Upper lobe of right lung (tissue), 1 donor: ENCODE results near the gene USP16. TPM values are rescaled to one million over a fixed set of nuclear protein-coding genes. Genes with fewer than 3 reads are reported as not detected.
"Not testable (repeated sequence)": the region's sequence is repeated elsewhere in the genome, so short reads cannot be mapped to it uniquely, and the experiment has no call there.

Source experiments
- ATAC-seq: fragments of 200-7000 bp; cut with Tn5 transposase; one replicate; pipeline ENCODE4 v1.9.1; 2020; ENCODE audit warnings: mild to moderate bottlenecking, moderate library complexity
- DNase-seq: peaks from one replicate; pipeline ENCODE4 v3.0.0-alpha.2; 2020
- H3K27ac ChIP-seq: fragments of 200-600 bp; one replicate; pipeline ENCODE4 v1.8.0; 2022
- H3K27me3 ChIP-seq: fragments of 200-600 bp; one replicate; pipeline ENCODE4 v1.8.0; 2022; ENCODE audit warnings: mild to moderate bottlenecking
- H3K36me3 ChIP-seq: fragments of 200-600 bp; one replicate; pipeline ENCODE4 v1.8.0; 2022
- H3K4me1 ChIP-seq: fragments of 200-600 bp; one replicate; pipeline ENCODE4 v1.8.0; 2022
- H3K4me3 ChIP-seq: fragments of 200-600 bp; one replicate; pipeline ENCODE4 v1.8.0; 2022; ENCODE audit warnings: mild to moderate bottlenecking
- H3K9me3 ChIP-seq: fragments of 200-600 bp; one replicate; pipeline ENCODE4 v1.8.0; 2022
- CTCF ChIP-seq: fragments of 200-600 bp; IDR thresholded peaks from one replicate; pipeline ENCODE4 v1.8.0; 2022; ENCODE audit warnings: antibody characterized with exemption
- intact Hi-C: fragments of 100-400 bp; cut with DNase I; formaldehyde crosslinking; loops from one replicate; pipeline ENCODE4 v1.11.0; 2022
- long read RNA-seq: library from polyadenylated mRNA; unstranded; transcript quantifications from one replicate; pipeline ENCODE4 v2.0.0, GENCODE V29; 2021
- total RNA-seq: library from RNA; stranded (reverse); fragmentation: NEBNext Ultra II Directional; extraction: Animal tissue kit (Norgen Biotek cat#: 25700); gene quantifications from one replicate; pipeline ENCODE4 v1.2.1, GENCODE V29; 2021
- donor health status: DM: no; HTN: yes; CAD: no; lungs with severe emphysema.

The USP16 gene
- total RNA-seq = 32.7 TPM
- long read RNA-seq, transcript USP16-203 (18 exons, 2,960 nt) = minor isoform, 12 of 42 reads
- long read RNA-seq, transcript USP16-204 (18 exons, 2,963 nt) = major isoform, 22 of 42 reads
- long read RNA-seq, partial matches to known transcripts = 2 of 42 reads
- long read RNA-seq, other reads (novel, unspliced or antisense) = 4 of 42 reads

GRCh38 chr21:29024474-29025327, at the start of gene USP16:
Gene USP16 (plus strand): TSS chr21:29024668. CDS start chr21:29027914, 3,246 bp downstream.
- peak; percentile 95 for DNase-seq
- H3K4me1 ChIP-seq = peaks cover 29% of the 10 kb centered on the region
- H3K36me3 ChIP-seq = peaks cover 8% of the 10 kb centered on the region
- H3K9me3 ChIP-seq = no peaks in the 10 kb centered on the region
- peak; percentile 98 for ATAC-seq
- TF ChIP-seq CTCF = peak; percentile 19
- peak within 1 kb of the TSS; percentile 73 for H3K4me3 ChIP-seq
- intact Hi-C loops = no loop called here
- no peaks in the 10 kb centered on the region for H3K27me3 ChIP-seq
- peak within 1 kb of the TSS; percentile 99 for H3K27ac ChIP-seq

- Histone ChIP-seq H3K4me1 (no peaks in the 10 kb centered on the region), H3K36me3 (peaks cover 79% of the 10 kb centered on the region), H3K27ac (no peak overlapping the region), H3K27me3 (no peaks in the 10 kb centered on the region), H3K4me3 (no peak overlapping the region), H3K9me3 (no peaks in the 10 kb centered on the region)
- DNase-seq = no peak
- intact Hi-C loops = no loop called here
- no peak for TF ChIP-seq CTCF
- no peak for ATAC-seq
Observed at GRCh38 chr21:28975397-28975796, 49.1 kb upstream of the USP16 start.

- H3K4me1 ChIP-seq = no peaks in the 10 kb centered on the region
- DNase-seq (no peak), ATAC-seq (no peak)
- H3K36me3 ChIP-seq = peaks cover 91% of the 10 kb centered on the region
- no peak overlapping the region for H3K4me3 ChIP-seq
- H3K27me3 ChIP-seq = no peaks in the 10 kb centered on the region
- TF ChIP-seq CTCF = no peak
- H3K27ac ChIP-seq = no peak overlapping the region
- intact Hi-C loops = no loop called here
- no peaks in the 10 kb centered on the region for H3K9me3 ChIP-seq
Observed at GRCh38 chr21:28979092-28979491, 45.4 kb upstream of the USP16 start.

GRCh38 chr21:28982637-28983036, 41.8 kb upstream of the USP16 start:
- intact Hi-C loops = loop anchor here (10.0 kb wide), 1 partner anchor 52 kb away; no protein-coding TSS in a partner anchor
- Histone ChIP-seq H3K4me3 (no peak overlapping the region), H3K27ac (no peak overlapping the region), H3K4me1 (no peaks in the 10 kb centered on the region), H3K27me3 (no peaks in the 10 kb centered on the region), H3K36me3 (peaks cover 78% of the 10 kb centered on the region), H3K9me3 (no peaks in the 10 kb centered on the region)
- no peak for ATAC-seq
- no peak for DNase-seq
- TF ChIP-seq CTCF = no peak

GRCh38 chr21:28986677-28987076, 37.8 kb upstream of the USP16 start:
- intact Hi-C loops = loop anchor here (10.0 kb wide), 1 partner anchor 48 kb away; no protein-coding TSS in a partner anchor

GRCh38 chr21:28988146-28988545, 36.3 kb upstream of the USP16 start:
- intact Hi-C loops = loop anchor here (10.0 kb wide), 1 partner anchor 47 kb away; no protein-coding TSS in a partner anchor
- Histone ChIP-seq H3K4me1 (peaks cover 11% of the 10 kb centered on the region), H3K36me3 (peaks cover 26% of the 10 kb centered on the region)
- not testable (repeated sequence) for DNase-seq, H3K27ac ChIP-seq, H3K4me3 ChIP-seq, H3K27me3 ChIP-seq, ATAC-seq, H3K9me3 ChIP-seq

More at GRCh38 chr21:28986677-28987076, 37.8 kb upstream of the USP16 start:
- H3K36me3 ChIP-seq = peaks cover 41% of the 10 kb centered on the region
- no peaks in the 10 kb centered on the region for H3K27me3 ChIP-seq
- no peak for TF ChIP-seq CTCF
- ATAC-seq = no peak
- DNase-seq = no peak
- no peak overlapping the region for H3K4me3 ChIP-seq
- H3K4me1 ChIP-seq = peaks cover 6% of the 10 kb centered on the region
- no peaks in the 10 kb centered on the region for H3K9me3 ChIP-seq
- H3K27ac ChIP-seq = no peak overlapping the region
